NCI-H187 (cell line): ENCODE data around the gene ZC3H7B.

Experiments used
- DNase-seq, 2 experiments: peaks; one replicate each; lab custom pipeline; 2025; lab: John Stamatoyannopoulos, UW

Gene ZC3H7B

DNA sequence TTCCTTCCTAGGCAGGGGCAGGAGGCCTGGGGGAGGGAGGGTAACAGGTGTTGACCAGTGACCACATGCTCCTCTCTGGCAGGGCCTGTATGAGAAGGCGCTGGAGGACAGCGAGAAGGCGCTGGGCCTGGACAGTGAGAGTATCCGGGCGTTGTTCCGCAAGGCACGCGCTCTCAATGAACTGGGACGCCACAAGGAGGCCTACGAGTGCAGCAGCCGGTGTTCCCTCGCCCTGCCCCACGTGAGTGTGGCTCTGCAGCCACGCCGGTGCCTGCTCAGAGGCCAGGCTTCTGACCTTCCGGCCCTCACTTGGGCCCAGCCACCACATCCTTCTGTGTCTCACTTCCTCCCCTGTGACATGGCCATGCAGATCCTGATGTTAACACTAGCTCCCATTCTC lies 25.8 kb downstream of the ZC3H7B start:
- no peak for DNase-seq

DNA sequence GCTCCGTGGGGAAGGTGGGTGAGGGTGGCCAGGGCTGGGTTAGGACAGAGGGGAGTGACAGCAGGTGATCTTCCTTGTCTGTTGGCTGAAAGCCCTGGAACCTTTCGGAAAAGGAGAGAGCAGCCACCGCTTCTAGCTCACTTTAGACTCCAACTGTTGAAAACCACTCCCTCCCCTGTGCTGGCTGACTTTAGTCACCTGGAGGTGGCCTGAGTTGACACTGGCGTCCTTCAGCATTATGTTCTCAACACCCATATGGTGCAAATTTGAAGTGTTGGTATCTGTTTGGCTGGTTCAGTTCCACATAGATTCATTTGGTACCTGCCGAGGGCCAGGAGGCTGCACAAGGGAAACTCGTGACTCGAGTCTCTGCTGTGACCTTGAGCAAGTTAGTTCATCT lies 28.8 kb downstream of the ZC3H7B start:
- DNase-seq = no peak

DNA sequence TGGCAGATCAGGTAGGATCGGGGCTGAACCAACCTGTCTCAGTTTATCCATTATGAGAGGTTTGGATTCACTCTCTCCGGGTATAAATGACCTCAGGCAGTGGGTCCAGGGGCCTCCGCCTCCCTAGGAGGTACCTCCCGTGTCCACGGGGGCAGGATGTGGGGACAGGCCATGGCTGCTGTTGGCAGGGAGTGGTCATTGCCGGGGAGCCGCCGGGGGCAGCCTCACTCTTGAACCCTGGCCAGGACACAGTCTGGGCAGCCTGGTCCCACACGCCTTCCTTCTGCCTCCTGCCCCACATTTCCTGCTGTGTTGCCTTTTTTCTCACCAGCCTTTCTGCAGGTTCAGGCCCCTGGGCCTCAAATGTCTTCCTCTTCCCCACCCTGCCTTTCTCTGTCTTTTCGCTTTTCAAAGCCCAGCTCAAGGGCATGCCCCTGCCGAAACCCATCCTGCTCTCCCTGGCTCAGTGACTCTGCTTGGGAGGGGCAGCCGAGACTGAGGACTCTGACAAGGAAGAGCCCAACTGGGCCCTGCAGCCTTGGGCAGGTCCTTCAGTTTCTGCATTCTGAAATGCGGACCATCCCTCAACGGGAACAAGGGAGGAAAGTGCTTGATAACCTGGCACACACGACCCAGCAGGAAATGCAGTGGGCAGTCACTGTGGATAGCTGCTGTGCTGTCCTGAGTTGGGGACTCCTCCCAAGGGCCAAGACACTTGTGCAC lies 31.1 kb downstream of the ZC3H7B start:
- DNase-seq = no peak

- DNase-seq = no peak
These were observed 32.5 kb downstream of the ZC3H7B start for GRCh38 chr22:41333806-41334205.

DNA sequence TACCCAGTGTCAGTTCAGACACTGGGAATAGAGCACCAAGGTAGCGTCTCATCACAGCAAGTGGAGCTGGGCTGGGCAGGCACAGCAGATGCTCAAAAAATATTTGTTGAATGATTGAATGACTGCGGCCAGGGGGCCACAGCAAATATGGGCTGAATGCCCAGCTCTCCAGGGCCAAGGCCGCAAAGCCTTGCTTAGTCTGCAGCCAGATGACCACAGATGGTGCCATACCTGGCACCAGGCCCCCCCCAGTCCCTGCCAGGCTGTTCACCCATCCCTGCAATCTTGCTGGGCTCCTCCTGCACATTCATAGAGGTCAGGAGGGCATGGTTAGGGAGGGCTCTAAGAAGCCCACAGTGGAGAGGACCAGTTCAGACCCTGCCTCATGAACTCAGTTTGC lies 32.9 kb downstream of the ZC3H7B start:
- DNase-seq = no peak

- DNase-seq = no peak
These were observed 33.8 kb downstream of the ZC3H7B start for GRCh38 chr22:41334951-41335635.

GRCh38 chr22:41338614-41339212 lies 37.4 kb downstream of the ZC3H7B start:
- no peak for DNase-seq

DNA sequence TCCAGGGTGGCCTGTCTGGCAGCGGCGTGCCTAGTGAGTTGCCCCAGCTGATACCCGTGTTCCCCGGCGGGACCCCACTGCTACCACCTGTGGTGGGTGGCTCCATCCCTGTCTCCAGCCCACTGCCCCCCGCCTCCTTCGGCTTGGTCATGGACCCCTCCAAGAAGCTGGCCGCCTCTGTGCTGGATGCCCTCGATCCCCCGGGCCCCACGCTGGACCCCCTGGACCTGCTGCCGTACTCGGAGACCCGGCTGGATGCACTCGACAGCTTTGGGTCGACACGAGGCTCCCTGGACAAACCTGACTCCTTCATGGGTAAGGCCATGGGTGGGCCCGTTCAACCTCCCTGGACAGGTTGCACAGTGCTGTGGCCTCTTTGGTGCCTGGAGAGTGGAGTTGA lies 38.5 kb downstream of the ZC3H7B start:
- DNase-seq = no peak

DNA sequence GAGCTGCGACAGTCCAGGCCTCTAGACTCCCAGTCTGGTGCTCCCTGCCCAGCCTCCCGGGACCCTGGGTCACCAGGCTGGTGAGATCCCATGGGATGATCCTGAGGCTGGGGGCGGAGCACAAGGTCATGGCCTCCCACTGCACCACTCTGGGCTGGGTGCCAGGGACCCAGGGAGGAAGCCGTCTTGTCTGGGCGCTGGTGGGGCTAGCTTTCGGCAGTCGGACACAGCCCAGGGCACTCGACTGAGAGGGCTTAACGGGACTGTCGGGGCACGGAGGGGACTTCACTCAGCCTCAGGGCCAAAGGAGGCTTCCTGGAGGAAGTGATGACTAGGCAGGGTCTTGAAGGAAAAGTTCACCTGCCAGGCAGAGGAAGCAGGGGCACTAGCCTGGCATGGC lies 39.0 kb downstream of the ZC3H7B start:
- DNase-seq = no peak

- DNase-seq = no peak
These were observed 39.7 kb downstream of the ZC3H7B start for GRCh38 chr22:41341012-41341411.

DNA sequence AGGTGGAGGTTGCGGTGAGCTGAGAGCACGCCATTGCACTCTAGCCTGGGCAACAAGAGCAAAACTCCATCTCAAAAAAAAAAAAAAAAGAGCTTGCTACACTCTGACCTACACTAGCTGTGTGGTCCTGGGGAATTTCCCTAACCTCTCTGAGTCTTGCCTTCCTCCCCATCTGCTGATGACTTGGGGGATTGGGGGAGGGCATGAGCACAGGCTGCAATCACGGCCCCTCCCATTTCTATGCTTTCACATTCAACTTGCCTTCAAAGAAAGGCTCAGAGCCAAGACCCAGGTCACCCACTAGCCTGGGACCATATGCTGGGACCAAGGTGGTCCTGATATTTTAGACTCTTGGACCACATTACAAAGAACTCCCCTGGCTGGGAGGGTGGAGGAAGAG lies 40.7 kb downstream of the ZC3H7B start:
- no peak for DNase-seq

DNA sequence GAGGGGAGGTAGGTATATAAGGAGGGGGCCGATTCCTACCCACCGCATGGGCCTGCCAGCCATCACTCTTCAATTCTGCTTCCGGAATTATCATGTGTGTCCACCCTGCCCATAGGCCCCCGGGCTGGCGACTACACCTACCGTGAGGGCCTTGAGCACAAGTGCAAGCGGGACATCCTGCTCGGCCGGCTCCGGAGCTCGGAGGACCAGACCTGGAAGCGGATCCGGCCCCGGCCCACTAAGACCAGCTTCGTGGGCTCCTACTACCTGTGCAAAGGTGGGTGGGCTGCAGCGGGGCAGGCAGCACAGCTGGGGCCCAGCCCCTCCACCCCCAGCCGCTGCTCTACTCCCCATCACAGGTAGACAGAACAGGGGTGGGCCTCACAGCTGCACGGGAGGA lies 42.0 kb downstream of the ZC3H7B start:
- DNase-seq = no peak

GRCh38 chr22:41343717-41344116 lies 42.4 kb downstream of the ZC3H7B start:
- no peak for DNase-seq

DNA sequence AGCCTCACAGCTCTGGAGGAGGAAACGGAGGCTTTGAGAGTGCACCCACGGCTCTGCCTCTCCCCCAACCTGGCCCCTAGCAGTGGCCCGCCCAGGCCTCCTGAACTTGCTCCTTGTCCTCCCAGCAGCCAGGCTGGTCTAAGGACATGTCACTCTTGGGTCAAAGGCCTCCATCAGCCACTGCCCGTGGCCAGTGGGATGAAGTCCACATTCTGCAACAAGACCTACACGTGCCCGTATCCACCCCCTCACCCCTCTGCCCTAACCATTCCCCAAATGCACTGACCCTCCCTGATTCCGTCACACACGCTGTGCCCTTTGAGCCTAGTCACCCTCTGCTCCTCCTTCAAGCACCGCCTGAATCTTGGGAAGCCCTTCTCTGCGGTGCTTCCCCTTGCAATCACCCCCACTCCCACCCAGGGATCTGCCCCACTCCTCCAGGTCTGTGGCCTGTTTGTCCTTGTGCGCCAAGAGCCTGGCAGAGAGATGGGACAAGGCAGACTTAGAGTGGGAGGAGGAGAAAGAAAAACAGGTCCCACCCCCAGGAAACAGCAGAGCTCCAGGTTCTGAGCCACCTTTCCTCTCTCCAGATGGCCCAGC lies 43.0 kb downstream of the ZC3H7B start:
- DNase-seq = no peak

DNA sequence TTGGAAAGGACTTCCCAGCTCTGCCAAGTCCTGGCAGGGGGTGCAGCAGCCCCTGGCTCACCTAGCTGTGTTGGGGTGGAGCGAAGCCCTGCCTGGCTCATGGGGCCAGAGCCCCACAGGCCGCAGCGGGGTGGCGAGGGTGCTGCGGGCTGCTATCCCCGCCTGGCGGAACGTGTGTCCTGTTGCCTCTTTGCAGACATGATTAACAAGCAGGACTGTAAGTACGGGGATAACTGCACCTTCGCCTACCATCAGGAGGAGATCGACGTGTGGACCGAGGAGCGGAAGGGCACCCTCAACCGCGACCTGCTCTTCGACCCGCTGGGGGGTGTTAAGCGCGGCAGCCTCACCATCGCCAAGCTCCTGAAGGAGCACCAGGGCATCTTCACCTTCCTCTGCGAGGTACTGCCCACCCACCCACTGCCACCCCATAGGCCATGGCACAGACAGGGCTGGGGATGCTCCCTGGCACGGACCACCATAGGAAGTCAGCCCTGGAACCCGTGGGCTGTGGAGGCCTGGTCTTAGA lies 44.5 kb downstream of the ZC3H7B start:
- DNase-seq = no peak

- no peak for DNase-seq
These were observed 45.9 kb downstream of the ZC3H7B start for GRCh38 chr22:41347066-41347859.

GRCh38 chr22:41348964-41349484 lies 47.7 kb downstream of the ZC3H7B start:
- DNase-seq = no peak

DNA sequence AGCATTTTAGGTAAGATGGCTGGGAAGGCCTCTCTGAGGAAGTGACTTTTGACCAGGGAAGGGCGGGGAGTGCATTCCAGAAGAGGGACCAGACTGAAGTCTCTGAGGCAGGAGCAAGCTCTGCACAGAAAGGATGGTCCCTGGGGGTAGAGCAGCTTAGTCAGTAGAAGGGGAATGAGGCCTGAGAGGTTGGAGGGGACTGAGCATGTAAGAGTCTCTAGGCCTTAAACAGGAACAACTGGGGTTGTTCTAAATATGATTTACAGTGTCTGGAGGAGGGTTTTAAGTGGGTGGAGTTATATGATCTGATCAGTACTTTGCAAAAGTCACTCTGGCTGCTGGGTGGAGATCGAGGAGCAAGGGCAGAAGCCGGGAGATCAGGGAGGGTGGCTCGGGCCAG lies 48.8 kb downstream of the ZC3H7B start:
- DNase-seq = no peak

GRCh38 chr22:41351011-41351410 lies 49.7 kb downstream of the ZC3H7B start:
- DNase-seq = no peak

- no peak for DNase-seq
These were observed 50.7 kb downstream of the ZC3H7B start for GRCh38 chr22:41352058-41352457.

- DNase-seq = no peak
These were observed 52.7 kb downstream of the ZC3H7B start for GRCh38 chr22:41353862-41354575.
